Activated CD8-positive, alpha-beta T cell treated with anti-CD3 and anti-CD28 coated beads for 36 hours (primary cell): ENCODE measurements around the gene TNPO1. TPM values are rescaled to one million over a fixed set of nuclear protein-coding genes. Genes with fewer than 3 reads are reported as not detected.

Experiments
- ATAC-seq: fragments of 200-7000 bp; cut with Tn5 transposase; one replicate; pipeline ENCODE4 v1.10.0; 2021; ENCODE audit warnings: mild to moderate bottlenecking, moderate library complexity
- CTCF ChIA-PET: fragments of 350-600 bp; sonication (Branson Sonifier 250); formaldehyde crosslinking; loops from one replicate; lab custom pipeline; 2021; ENCODE audit warnings: antibody characterized with exemption; lab: Charles Lee
- POLR2A ChIA-PET: fragments of 350-600 bp; sonication (Branson Sonifier 250); formaldehyde crosslinking; loops from one replicate; lab custom pipeline; 2021; ENCODE audit warnings: antibody characterized with exemption; lab: Charles Lee
- DNase-seq: peaks from one replicate; pipeline ENCODE4 v3.0.0-alpha.2; 2020
- H3K27ac Mint-ChIP-seq: one replicate; pipeline ENCODE4 v1.8.0; 2021; ENCODE audit warnings: mild to moderate bottlenecking, mixed read lengths
- H3K27me3 Mint-ChIP-seq: one replicate; pipeline ENCODE4 v1.8.0; 2021; ENCODE audit warnings: mixed read lengths
- H3K36me3 Mint-ChIP-seq: one replicate; pipeline ENCODE4 v1.8.0; 2021; ENCODE audit warnings: low read depth, mixed read lengths
- H3K4me1 Mint-ChIP-seq: one replicate; pipeline ENCODE4 v1.8.0; 2021; ENCODE audit warnings: low read depth, mixed read lengths
- H3K4me3 Mint-ChIP-seq: one replicate; pipeline ENCODE4 v1.8.0; 2021; ENCODE audit warnings: mild to moderate bottlenecking, moderate library complexity, mixed read lengths
- H3K9me3 Mint-ChIP-seq: one replicate; pipeline ENCODE4 v1.8.0; 2021; ENCODE audit warnings: mixed read lengths
- intact Hi-C: fragments of 100-400 bp; cut with micrococcal nuclease; formaldehyde crosslinking; loops from one replicate; pipeline ENCODE4 v1.10.0; 2022
- total RNA-seq, 2 experiments: library from RNA; stranded (reverse); gene quantifications; one replicate each; pipeline ENCODE4 v1.2.3, GENCODE V29; 2021
- TF ChIP-seq, protein P1 (sequence below): fragments of 200-600 bp; IDR thresholded peaks from one replicate; pipeline ENCODE4 v1.8.0; 2022; ENCODE audit warnings: antibody characterized with exemption, mild to moderate bottlenecking

TNPO1 gene
- total RNA-seq, 2 experiments from 2014 or later, result 97.8 to 116 TPM

- H3K27ac Mint-ChIP-seq, result peak overlapping the region; percentile 72
- ATAC-seq (peak; percentile 62), DNase-seq (no peak)
- TF ChIP-seq, protein P1, sequence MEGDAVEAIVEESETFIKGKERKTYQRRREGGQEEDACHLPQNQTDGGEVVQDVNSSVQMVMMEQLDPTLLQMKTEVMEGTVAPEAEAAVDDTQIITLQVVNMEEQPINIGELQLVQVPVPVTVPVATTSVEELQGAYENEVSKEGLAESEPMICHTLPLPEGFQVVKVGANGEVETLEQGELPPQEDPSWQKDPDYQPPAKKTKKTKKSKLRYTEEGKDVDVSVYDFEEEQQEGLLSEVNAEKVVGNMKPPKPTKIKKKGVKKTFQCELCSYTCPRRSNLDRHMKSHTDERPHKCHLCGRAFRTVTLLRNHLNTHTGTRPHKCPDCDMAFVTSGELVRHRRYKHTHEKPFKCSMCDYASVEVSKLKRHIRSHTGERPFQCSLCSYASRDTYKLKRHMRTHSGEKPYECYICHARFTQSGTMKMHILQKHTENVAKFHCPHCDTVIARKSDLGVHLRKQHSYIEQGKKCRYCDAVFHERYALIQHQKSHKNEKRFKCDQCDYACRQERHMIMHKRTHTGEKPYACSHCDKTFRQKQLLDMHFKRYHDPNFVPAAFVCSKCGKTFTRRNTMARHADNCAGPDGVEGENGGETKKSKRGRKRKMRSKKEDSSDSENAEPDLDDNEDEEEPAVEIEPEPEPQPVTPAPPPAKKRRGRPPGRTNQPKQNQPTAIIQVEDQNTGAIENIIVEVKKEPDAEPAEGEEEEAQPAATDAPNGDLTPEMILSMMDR, result no peak
- peaks cover 47% of the 10 kb centered on the region for H3K36me3 Mint-ChIP-seq
- no peak overlapping the region for H3K4me3 Mint-ChIP-seq
- H3K27me3 Mint-ChIP-seq, result no peaks in the 10 kb centered on the region
- intact Hi-C loops, result no loop called here
- H3K4me1 Mint-ChIP-seq, result peaks cover 13% of the 10 kb centered on the region
- no peaks in the 10 kb centered on the region for H3K9me3 Mint-ChIP-seq
- ChIA-PET POLR2A (interaction anchor here (0.6 to 1.1 kb wide), 2 partner anchors 23 to 64 kb away, joined by 3 read pairs; no protein-coding TSS in a partner anchor), CTCF (no interaction called here)
Observed at GRCh38 chr5:72871366-72872024, 55.0 kb downstream of the TNPO1 start.

GRCh38 chr5:72878854-72879253 lies 62.4 kb downstream of the TNPO1 start:
- TF ChIP-seq, protein P1, result no peak
- no peak overlapping the region for H3K27ac Mint-ChIP-seq
- ChIA-PET POLR2A (no interaction called here), CTCF (no interaction called here)
- ATAC-seq, result no peak
- intact Hi-C loops, result no loop called here
- no peaks in the 10 kb centered on the region for H3K9me3 Mint-ChIP-seq
- peaks cover 41% of the 10 kb centered on the region for H3K36me3 Mint-ChIP-seq
- H3K27me3 Mint-ChIP-seq, result no peaks in the 10 kb centered on the region
- no peak overlapping the region for H3K4me3 Mint-ChIP-seq
- DNase-seq, result no peak
- H3K4me1 Mint-ChIP-seq, result peaks cover 9% of the 10 kb centered on the region

GRCh38 chr5:72882989-72883388 lies 66.5 kb downstream of the TNPO1 start:
- TF ChIP-seq, protein P1, result no peak
- peaks cover 4% of the 10 kb centered on the region for H3K4me1 Mint-ChIP-seq
- CTCF ChIA-PET, result no interaction called here
- POLR2A ChIA-PET, result no interaction called here
- H3K4me3 Mint-ChIP-seq, result no peak overlapping the region
- peaks cover 47% of the 10 kb centered on the region for H3K36me3 Mint-ChIP-seq
- no peaks in the 10 kb centered on the region for H3K27me3 Mint-ChIP-seq
- no peak overlapping the region for H3K27ac Mint-ChIP-seq
- H3K9me3 Mint-ChIP-seq, result no peaks in the 10 kb centered on the region
- intact Hi-C loops, result no loop called here
- no peak for DNase-seq
- no peak for ATAC-seq

DNA sequence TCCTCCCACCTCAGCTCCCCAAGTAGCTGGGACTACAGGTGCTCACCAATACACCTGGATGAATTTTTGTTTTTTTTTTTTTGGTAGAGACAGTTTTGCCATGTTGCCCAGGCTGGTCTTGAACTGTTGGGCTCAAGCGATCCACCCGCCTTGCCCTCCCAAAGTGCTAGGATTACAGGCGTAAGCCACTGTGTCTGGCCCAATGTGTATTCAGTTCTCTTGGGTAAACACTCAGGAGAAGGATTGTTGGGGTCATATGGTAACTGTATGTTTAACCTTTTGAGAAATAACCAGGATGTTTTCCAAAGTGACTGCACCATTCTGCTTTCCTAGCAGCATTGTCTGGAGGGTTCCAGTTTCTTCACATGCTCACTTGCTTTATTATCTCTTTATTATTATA lies 67.4 kb downstream of the TNPO1 start:
- no peak overlapping the region for H3K4me3 Mint-ChIP-seq
- CTCF ChIA-PET, result no interaction called here

GRCh38 chr5:72884892-72885291 lies 68.4 kb downstream of the TNPO1 start:
- H3K27ac Mint-ChIP-seq, result no peak overlapping the region
- intact Hi-C loops, result no loop called here
- no peaks in the 10 kb centered on the region for H3K9me3 Mint-ChIP-seq
- H3K27me3 Mint-ChIP-seq, result no peaks in the 10 kb centered on the region
- DNase-seq (no peak), ATAC-seq (no peak)
- H3K36me3 Mint-ChIP-seq, result peaks cover 53% of the 10 kb centered on the region
- ChIA-PET POLR2A (no interaction called here), CTCF (no interaction called here)
- TF ChIP-seq, protein P1, result no peak
- no peak overlapping the region for H3K4me3 Mint-ChIP-seq
- H3K4me1 Mint-ChIP-seq, result no peaks in the 10 kb centered on the region

More for the DNA sequence above, 67.4 kb downstream of the TNPO1 start:
- no peak overlapping the region for H3K27ac Mint-ChIP-seq
- H3K27me3 Mint-ChIP-seq, result no peaks in the 10 kb centered on the region
- POLR2A ChIA-PET, result no interaction called here
- ATAC-seq (no peak), DNase-seq (no peak)
- no peaks in the 10 kb centered on the region for H3K9me3 Mint-ChIP-seq
- H3K4me1 Mint-ChIP-seq, result peaks cover 2% of the 10 kb centered on the region
- intact Hi-C loops, result no loop called here
- peaks cover 51% of the 10 kb centered on the region for H3K36me3 Mint-ChIP-seq
- TF ChIP-seq, protein P1, result no peak
